ENCODE measurements around the gene POU2AF3. TPM values are rescaled to one million over a fixed set of nuclear protein-coding genes. Genes with fewer than 3 reads are reported as not detected.

The POU2AF3 gene
- total RNA-seq, 2 donors from 2014 or later: not detected

DNA sequence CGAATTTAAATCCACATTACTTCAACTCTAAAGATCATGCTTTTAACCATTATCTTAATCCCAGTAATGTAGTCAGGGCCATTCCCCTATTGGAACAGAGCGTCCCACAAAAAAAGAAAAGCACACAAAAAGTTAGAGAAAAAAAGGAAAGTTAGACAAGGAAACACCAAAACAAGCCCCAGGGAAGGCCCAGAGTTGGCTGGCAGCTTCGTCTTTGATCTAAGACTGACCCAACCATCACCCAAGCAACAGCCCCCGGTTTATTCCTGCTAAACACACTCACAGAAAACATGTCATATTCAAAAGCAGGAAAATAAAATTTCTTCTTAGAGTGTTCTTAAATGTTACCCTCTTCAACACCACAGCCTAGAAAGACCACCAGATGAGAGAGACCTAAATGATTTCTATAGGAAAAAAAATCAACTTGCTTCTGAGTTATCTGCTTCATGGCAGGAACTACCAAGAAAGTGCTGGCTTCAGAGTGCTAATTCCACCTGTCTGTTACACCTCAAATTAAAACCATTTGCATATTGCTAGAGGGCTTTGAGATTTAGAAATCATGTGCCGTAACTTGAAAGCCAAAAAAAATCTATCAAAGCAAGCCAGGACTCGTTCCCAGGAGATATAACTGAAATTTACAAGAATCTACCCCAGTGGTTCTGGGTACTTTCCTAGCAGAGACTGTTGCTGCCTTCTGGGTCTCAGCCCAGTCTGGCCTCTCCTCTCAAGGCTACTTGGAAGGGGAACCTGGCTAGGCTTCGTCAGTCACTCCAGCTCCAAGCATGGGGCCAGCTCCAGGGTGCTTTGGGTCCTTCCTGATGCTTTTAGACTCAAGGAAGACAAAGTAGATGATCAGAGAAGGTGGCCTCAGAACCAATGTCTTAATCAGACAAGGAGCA is 31.2 kb downstream of the POU2AF3 start:
- no peaks in the 10 kb centered on the region for H3K36me3 Mint-ChIP-seq (ENCODE audit: low read depth)
- H3K4me1 Mint-ChIP-seq: no peaks in the 10 kb centered on the region
- H3K27ac Mint-ChIP-seq: no peak overlapping the region
- peaks cover 3% of the 10 kb centered on the region for H3K9me3 Mint-ChIP-seq
- no peak for ATAC-seq (replicated peaks)
- no peak overlapping the region for H3K4me3 Mint-ChIP-seq
- peaks cover 27% of the 10 kb centered on the region for H3K27me3 Mint-ChIP-seq

DNA sequence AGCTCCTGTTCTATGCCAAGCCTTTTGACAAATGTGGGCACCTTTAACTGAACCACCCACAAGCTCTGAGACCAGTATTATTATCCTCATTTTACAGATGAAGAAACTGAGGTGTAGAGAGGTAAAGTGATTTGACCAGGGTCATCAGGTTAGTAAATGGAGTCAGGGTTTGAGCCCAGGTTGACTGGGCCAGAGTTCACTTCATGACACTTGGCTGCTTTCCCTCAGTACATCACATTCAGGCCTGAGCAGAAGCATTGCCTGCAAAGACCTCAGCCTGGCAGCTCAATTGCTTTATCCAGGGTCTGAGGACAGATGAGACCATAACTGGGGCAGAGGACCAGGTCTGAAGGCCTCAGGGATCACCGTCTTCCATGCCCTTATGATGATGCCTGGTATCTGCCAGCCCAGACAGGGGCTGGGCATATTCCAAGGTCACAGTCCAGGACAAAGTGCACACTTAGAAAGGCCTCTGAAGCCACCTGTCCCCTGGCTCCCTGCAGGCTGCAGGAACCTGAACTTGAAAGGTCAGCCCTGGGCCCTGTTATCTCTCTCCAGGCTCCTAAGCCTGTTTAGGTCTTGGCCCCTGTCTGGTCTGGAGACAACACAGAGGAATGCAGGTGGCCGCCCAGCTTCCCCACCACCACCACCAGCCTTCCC is 32.0 kb downstream of the POU2AF3 start:
- no peaks in the 10 kb centered on the region for H3K9me3 Mint-ChIP-seq
- peaks cover 22% of the 10 kb centered on the region for H3K27me3 Mint-ChIP-seq
- no peak for ATAC-seq (replicated peaks)
- H3K4me1 Mint-ChIP-seq: no peaks in the 10 kb centered on the region
- no peak overlapping the region for H3K4me3 Mint-ChIP-seq
- H3K27ac Mint-ChIP-seq: no peak overlapping the region
- H3K36me3 Mint-ChIP-seq (ENCODE audit: low read depth): no peaks in the 10 kb centered on the region

DNA sequence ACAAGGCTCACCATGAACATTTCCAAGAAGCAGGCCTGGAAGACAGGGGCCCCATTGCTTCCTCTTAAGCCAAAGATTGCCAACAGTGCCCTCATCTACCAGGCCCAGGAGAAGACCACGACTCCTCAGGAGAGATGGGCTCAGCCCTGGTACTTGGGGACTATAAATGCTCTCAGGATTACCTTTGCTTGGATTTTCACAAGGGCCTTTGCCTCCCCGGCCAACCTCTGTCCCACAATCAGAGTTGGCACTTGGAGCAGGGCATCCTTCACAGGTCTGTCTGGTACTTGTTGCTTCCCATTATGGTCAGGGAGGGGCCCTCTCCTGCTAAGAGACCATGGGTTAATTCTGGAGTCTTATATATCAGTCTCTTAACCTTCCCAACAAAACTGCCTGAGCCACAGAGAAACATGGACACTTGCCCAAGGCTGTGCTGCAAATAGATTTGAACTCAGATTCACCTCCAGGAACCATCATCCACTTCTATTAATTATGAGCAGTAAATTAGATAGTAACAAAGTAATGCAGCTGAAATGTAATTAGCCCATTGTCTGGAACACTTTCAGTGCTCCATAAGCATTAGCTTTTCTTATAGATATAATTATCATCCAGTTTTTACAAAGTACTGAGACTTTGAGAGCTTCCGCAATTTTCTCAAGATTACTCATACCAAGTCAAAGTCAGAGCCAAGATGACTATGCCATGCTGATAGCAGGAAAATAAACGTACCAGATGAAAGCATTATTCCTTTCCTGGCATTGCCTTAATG is 33.5 kb downstream of the POU2AF3 start:
- Mint-ChIP-seq H3K9me3 (no peaks in the 10 kb centered on the region), H3K36me3 (ENCODE audit: low read depth) (no peaks in the 10 kb centered on the region), H3K27me3 (peaks cover 18% of the 10 kb centered on the region), H3K4me1 (no peaks in the 10 kb centered on the region), H3K4me3 (no peak overlapping the region), H3K27ac (no peak overlapping the region)
- peak; percentile 68 for ATAC-seq (replicated peaks)

DNA sequence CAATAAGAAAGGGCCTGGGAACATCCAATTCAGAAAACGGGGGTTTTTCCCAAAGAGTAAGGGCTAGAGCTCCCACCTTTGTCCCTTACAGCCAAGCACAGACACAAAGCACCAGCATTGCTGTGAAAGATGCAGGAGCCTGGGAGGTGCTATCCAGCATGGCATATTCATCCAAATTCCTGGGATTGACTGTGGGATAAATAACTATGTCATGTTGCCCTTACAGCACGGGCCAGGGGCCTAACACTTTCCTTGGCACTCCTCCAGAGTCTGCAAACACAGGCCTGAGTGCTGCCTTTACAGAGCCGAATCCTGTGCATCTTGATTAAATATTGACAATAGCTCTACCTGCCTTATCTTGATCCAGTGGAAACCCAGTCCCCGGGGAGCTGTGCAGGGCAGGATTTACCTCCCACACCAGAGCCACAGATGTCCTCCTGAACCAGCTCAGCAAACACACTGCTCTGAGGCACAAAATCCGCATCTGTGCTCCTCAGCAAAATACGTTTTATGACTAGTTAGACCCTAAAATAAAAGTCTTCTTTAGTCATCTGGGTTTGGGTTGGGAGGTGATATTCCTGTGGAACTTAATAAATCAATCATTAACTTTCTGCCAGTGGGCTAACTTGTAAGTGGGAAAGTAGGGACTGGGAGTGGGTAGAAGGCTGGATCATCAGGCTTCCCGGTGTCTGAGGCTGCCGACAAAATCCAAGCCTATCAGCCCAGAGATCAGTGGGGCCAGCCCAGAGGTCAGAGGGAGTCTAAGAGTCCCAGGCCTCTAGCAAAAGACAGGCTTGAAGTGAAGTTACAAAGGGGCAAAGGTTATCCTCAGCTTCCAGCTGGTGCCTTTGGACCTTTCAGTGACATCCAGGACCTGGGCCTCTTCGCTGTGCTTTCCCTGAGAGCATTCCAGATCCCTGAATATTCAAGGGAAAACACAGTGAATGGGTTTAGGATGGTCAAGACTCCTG is 36.5 kb downstream of the POU2AF3 start:
- no peak overlapping the region for H3K4me3 Mint-ChIP-seq
- no peaks in the 10 kb centered on the region for H3K4me1 Mint-ChIP-seq
- H3K9me3 Mint-ChIP-seq: peaks cover 5% of the 10 kb centered on the region
- ATAC-seq (replicated peaks): no peak
- H3K27me3 Mint-ChIP-seq: peaks cover 18% of the 10 kb centered on the region
- no peak overlapping the region for H3K27ac Mint-ChIP-seq
- H3K36me3 Mint-ChIP-seq (ENCODE audit: low read depth): no peaks in the 10 kb centered on the region

DNA sequence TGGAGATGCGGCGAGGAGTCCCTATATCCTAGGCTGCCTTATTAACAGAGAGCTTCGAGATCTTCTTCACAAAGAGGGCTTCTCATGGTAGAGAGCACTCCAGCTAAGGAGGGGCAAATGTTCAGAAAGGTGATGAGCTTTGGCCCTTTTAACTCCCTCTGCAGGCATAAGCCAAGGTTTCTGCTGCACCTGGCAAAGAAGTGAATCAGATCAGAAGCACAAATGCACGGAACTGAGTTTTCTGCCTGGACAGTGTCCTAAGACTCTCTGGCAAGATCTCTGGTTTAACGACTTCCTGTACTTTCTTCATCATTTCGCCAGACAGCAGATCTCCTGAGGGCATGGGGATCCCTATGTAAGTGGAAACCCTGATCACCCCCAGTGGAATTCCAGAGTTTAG is 37.2 kb downstream of the POU2AF3 start:
- H3K4me3 Mint-ChIP-seq: no peak overlapping the region
- no peaks in the 10 kb centered on the region for H3K36me3 Mint-ChIP-seq (ENCODE audit: low read depth)
- ATAC-seq (replicated peaks): no peak
- H3K9me3 Mint-ChIP-seq: peaks cover 6% of the 10 kb centered on the region
- no peaks in the 10 kb centered on the region for H3K4me1 Mint-ChIP-seq
- H3K27me3 Mint-ChIP-seq: peaks cover 18% of the 10 kb centered on the region
- no peak overlapping the region for H3K27ac Mint-ChIP-seq

DNA sequence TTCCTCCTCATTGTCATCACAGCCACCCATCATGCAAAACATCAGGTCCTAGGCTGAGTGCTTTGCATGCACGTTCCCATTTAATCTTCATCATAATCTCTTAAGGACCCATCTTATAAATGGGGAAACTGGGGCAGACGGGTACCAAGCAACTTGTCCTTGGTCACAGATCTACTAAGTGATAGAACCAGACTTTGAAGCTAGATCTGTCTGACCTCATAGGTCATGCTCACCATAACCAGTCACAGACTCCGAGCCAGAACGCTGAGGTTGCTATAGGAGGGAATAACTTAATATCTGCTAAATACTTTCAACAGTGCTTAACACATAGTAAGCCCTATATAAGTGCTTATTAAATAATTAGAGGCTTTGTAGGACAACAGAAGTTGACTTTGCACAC is 37.7 kb downstream of the POU2AF3 start:
- H3K4me1 Mint-ChIP-seq: no peaks in the 10 kb centered on the region
- no peak for ATAC-seq (replicated peaks)
- peaks cover 6% of the 10 kb centered on the region for H3K9me3 Mint-ChIP-seq
- no peak overlapping the region for H3K4me3 Mint-ChIP-seq
- no peaks in the 10 kb centered on the region for H3K36me3 Mint-ChIP-seq (ENCODE audit: low read depth)
- H3K27ac Mint-ChIP-seq: no peak overlapping the region
- peaks cover 18% of the 10 kb centered on the region for H3K27me3 Mint-ChIP-seq

DNA sequence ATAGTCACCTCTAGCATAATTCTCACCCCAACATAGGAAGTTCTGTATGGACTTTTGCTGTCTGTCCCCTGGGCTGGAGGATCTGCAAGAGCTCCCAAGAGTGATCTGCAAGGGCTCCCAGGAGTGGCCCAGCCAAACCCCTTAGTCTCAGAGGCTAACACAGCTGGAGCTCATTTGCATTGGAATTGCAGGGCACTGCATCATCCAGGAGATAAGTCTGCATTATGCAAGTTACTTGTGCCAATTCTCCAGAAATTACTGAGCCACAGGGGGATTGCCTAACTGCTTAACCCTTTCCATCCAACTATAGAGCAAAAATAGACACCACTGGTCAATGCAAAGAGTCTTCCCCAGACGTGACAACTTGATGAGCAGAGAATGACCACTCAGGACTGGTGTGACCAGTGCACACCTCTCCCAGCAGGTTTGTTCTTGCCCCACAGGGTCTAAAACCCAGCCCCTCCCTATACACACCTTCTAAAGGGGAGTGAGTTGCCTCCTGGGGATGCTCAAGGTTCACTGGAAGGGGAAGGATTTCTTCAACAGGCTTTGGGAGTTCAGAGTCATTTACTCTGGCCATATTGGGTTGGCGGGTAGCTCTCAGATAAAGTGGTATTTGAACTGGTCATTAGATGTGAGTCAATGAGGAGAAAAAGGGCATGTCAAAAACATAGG is 38.4 kb downstream of the POU2AF3 start:
- Mint-ChIP-seq H3K4me1 (no peaks in the 10 kb centered on the region), H3K4me3 (no peak overlapping the region), H3K27ac (no peak overlapping the region), H3K9me3 (peaks cover 6% of the 10 kb centered on the region), H3K27me3 (peaks cover 14% of the 10 kb centered on the region), H3K36me3 (ENCODE audit: low read depth) (no peaks in the 10 kb centered on the region)
- ATAC-seq (replicated peaks): no peak

DNA sequence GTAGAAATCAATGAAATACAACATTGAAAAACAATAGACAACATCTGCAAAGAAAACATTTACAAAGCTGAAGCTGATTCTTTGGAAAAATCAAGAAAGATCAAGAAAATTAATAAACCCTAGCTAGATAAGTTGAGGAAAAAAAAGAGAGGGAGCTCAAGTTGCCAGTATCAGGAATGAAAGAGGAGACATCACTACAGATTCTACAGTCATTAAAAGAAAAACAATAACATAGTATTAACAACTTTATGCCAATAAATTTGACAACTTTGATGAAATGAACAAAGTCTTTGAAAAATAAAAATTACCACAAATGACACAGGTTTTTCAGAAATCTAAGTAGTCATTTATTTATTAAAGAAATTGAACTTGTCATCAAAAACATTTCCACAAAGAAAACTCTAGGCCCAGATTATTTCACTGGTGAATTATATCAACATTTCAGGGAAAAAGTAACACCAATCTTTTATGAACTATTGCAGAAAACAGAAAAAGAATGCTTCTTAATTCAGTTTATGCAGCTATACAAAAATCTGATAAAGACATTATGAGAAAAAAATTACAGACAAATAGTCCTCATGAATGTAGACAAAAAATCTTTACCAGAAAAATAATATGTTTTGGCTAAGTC is 41.5 kb downstream of the POU2AF3 start:
- ATAC-seq (replicated peaks): no peak
- Mint-ChIP-seq H3K27ac (no peak overlapping the region), H3K4me1 (no peaks in the 10 kb centered on the region), H3K36me3 (ENCODE audit: low read depth) (no peaks in the 10 kb centered on the region), H3K4me3 (no peak overlapping the region), H3K9me3 (peaks cover 6% of the 10 kb centered on the region), H3K27me3 (no peaks in the 10 kb centered on the region)

DNA sequence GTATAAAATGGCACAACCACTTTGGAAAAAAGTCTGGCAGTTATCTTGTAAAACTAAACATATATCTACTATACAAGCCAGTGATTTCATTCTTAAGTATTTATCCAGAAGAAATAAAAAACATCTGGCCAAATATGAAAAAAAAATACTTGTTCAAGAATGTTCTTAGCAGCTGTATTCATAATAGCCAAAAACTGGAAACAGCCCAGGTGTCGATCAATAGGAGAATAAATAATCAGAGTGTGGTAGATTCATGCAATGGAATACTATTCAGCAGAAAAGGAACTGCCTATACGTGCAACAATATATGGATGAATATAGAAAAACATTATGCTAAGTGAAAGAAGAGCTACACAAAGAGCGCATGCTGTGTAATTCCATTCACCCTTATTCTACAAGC is 44.0 kb downstream of the POU2AF3 start:
- H3K4me1 Mint-ChIP-seq: no peaks in the 10 kb centered on the region
- no peak overlapping the region for H3K4me3 Mint-ChIP-seq
- H3K36me3 Mint-ChIP-seq (ENCODE audit: low read depth): no peaks in the 10 kb centered on the region
- no peak for ATAC-seq (replicated peaks)
- H3K27me3 Mint-ChIP-seq: no peaks in the 10 kb centered on the region
- H3K27ac Mint-ChIP-seq: no peak overlapping the region
- H3K9me3 Mint-ChIP-seq: peaks cover 6% of the 10 kb centered on the region

DNA sequence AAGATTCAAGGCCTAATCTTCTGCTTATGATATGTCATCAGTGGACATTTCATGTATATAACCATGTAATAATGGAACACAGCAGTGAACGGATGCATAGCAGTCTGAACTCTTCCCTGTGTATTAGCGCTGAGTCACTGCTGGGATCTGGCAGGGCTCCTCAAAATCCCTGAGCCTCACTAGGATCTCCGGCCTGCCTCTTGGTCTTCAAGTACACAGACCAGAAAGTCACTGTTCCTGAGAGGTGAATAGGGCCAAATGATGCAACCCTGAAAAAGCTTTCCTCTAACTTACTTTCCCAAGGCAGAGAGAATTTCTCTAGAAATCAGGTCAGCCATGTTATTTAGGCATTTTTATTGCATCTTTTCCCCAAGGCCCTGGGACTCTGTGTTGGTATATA is 45.7 kb downstream of the POU2AF3 start:
- Mint-ChIP-seq H3K4me3 (no peak overlapping the region), H3K27ac (no peak overlapping the region), H3K9me3 (peaks cover 6% of the 10 kb centered on the region), H3K27me3 (no peaks in the 10 kb centered on the region), H3K4me1 (no peaks in the 10 kb centered on the region), H3K36me3 (ENCODE audit: low read depth) (no peaks in the 10 kb centered on the region)
- ATAC-seq (replicated peaks): no peak

DNA sequence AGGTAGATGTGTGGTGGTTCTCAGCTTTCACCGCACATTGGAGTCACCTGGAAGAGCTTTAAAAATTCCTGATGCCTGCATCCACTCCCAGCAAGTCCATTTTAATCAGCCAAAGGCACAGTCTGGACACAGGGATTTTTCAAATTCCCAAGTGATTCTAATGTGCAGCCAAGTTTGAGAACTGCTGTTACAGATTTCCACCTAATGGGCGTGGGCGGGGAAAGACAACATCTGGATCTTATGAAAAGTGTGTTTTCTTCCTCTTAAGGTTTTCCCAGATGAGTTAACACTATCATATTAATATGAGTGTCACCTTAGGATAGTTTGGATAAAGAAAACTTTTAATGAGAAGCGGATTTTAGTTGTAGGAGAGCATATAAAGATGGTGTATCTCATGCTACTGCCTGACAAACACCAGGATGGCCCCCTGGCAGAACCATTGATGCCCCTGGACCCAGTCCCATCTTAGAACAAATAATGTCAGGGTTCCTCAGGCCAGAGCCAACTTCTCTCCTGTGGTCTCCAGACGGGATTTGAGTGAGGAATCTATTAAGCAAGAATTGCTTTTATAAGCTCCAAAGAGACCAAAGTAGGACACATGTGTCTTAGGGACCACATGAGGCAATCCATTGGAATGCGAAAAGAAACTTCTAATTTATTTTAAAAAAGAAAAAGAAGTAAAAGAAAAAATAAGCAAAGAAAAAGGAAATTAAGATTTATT is 48.8 kb downstream of the POU2AF3 start:
- Mint-ChIP-seq H3K27ac (no peak overlapping the region), H3K9me3 (no peaks in the 10 kb centered on the region)
- ATAC-seq (replicated peaks): no peak

DNA sequence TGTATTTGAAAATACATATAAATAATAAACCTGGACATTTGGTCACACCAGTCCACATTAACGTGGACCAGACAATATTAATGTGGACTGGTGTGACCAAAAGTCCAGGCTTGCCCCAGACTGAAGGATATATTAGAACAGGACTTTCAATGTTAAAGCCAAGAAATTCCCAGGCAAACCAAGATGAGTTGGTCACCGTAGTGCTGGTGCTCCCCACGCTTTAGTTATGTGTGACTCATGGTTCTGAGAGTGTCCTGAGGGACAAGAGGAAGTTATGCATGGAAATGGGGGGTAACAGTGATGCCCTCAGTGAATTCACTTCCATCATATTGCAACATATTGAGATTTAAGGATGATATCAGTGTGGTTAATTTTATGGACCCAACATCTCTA is 49.4 kb downstream of the POU2AF3 start:
- ATAC-seq (replicated peaks): no peak
- Mint-ChIP-seq H3K9me3 (no peaks in the 10 kb centered on the region), H3K27me3 (no peaks in the 10 kb centered on the region)

More for the DNA sequence above, 48.8 kb downstream of the POU2AF3 start:
- Mint-ChIP-seq H3K27me3 (no peaks in the 10 kb centered on the region), H3K36me3 (ENCODE audit: low read depth) (no peaks in the 10 kb centered on the region), H3K4me3 (no peak overlapping the region), H3K4me1 (no peaks in the 10 kb centered on the region)

More for the DNA sequence above, 49.4 kb downstream of the POU2AF3 start:
- Mint-ChIP-seq H3K36me3 (ENCODE audit: low read depth) (no peaks in the 10 kb centered on the region), H3K4me1 (no peaks in the 10 kb centered on the region), H3K4me3 (no peak overlapping the region), H3K27ac (no peak overlapping the region)

All from activated T-helper 17 cell treated with anti-CD3 and anti-CD28 coated beads, Interleukin-2, amount 50 U/mL, for 72 hours (primary cell).